IMR-90 (cell line): ENCODE results near the gene SLC4A3. TPM values are rescaled to one million over a fixed set of nuclear protein-coding genes. Genes with fewer than 3 reads are reported as not detected.

Experiments used
- ATAC-seq: fragments of 200-7000 bp; cut with Tn5 transposase; 2 replicates; pipeline ENCODE4 v1.9.1; 2020; ENCODE audit warnings: low read depth, mild to moderate bottlenecking, moderate library complexity
- BruUV-seq: library from RNA; stranded (reverse); fragments of 400-500 nt; replicated peaks from 2 replicates; lab custom pipeline; 2021; lab: Mats Ljungman, UMichigan
- CTCF ChIA-PET: fragments of 300-600 bp; formaldehyde crosslinking; extraction: SDS; loops from one replicate; lab custom pipeline; 2021; ENCODE audit warnings: antibody characterized with exemption; lab: Yijun Ruan, JAX
- POLR2A ChIA-PET: fragments of 300-600 bp; sonication (Branson Sonifier 250); formaldehyde crosslinking; loops from one replicate; lab custom pipeline; 2022; ENCODE audit warnings: antibody characterized with exemption; ENCODE audit not compliant: unreplicated experiment; lab: Charles Lee
- DNase-seq: peaks from one replicate; pipeline ENCODE4 v3.0.0; 2013
- H2AFZ ChIP-seq: replicated peaks from 2 replicates; pipeline ENCODE3; 2013; ENCODE audit warnings: low read length, mild to moderate bottlenecking; ENCODE audit not compliant: poor library complexity
- H2AK5ac ChIP-seq: 2 replicates; pipeline ENCODE4 v1.6.1; 2013; ENCODE audit warnings: low read depth, low read length, inconsistent platforms
- H2AK9ac ChIP-seq: replicated peaks from 2 replicates; pipeline ENCODE3; 2013; ENCODE audit warnings: mild to moderate bottlenecking, low read depth, low read length, moderate library complexity; ENCODE audit not compliant: poor library complexity
- H2BK120ac ChIP-seq: 2 replicates; pipeline ENCODE4 v1.6.1; 2013; ENCODE audit warnings: low read depth, low read length, inconsistent platforms
- H2BK15ac ChIP-seq: 3 replicates; pipeline ENCODE4 v1.6.1; 2013; ENCODE audit warnings: low read depth, low read length, inconsistent platforms
- H2BK20ac ChIP-seq: 2 replicates; pipeline ENCODE4 v1.6.1; 2013; ENCODE audit warnings: low read depth, mild to moderate bottlenecking, inconsistent platforms, low read length, moderate library complexity
- H2BK5ac ChIP-seq: 2 replicates; pipeline ENCODE4 v1.6.1; 2013; ENCODE audit warnings: mild to moderate bottlenecking, low read depth, low read length, inconsistent platforms; ENCODE audit not compliant: poor library complexity, severe bottlenecking
- H3K14ac ChIP-seq: replicated peaks from 2 replicates; pipeline ENCODE4 v1.6.1; 2013; ENCODE audit warnings: low read depth, low read length, inconsistent platforms
- H3K18ac ChIP-seq: 2 replicates; pipeline ENCODE4 v1.6.1; 2013; ENCODE audit warnings: low read depth, low read length, control low read depth
- H3K23ac ChIP-seq: 2 replicates; pipeline ENCODE4 v1.6.1; 2013; ENCODE audit warnings: low read depth, low read length, inconsistent platforms
- H3K27ac ChIP-seq: 2 replicates; pipeline ENCODE4 v1.5.1; 2013; ENCODE audit warnings: mild to moderate bottlenecking, control low read depth, low read length; ENCODE audit not compliant: insufficient read depth
- H3K27me3 ChIP-seq: 2 replicates; pipeline ENCODE4 v1.6.1; 2013; ENCODE audit warnings: low read length; ENCODE audit not compliant: control insufficient read depth, insufficient read depth
- H3K36me3 ChIP-seq: 2 replicates; pipeline ENCODE4 v1.6.1; 2013; ENCODE audit warnings: low read length, mixed read lengths; ENCODE audit not compliant: control insufficient read depth, insufficient read depth
- H3K4ac ChIP-seq: 2 replicates; pipeline ENCODE4 v1.6.1; 2013; ENCODE audit warnings: low read depth, low read length, inconsistent platforms
- H3K4me1 ChIP-seq: 2 replicates; pipeline ENCODE4 v1.6.1; 2013; ENCODE audit warnings: low read length, mixed read lengths; ENCODE audit not compliant: control insufficient read depth, insufficient read depth
- H3K4me2 ChIP-seq: 2 replicates; pipeline ENCODE4 v1.6.1; 2013; ENCODE audit warnings: low read depth, mild to moderate bottlenecking, control low read depth, low read length, moderate library complexity
- H3K4me3 ChIP-seq: 2 replicates; pipeline ENCODE4 v1.5.1; 2013; ENCODE audit warnings: low read depth, mild to moderate bottlenecking, control low read depth, low read length, moderate library complexity; ENCODE audit not compliant: insufficient read depth
- H3K56ac ChIP-seq: 2 replicates; pipeline ENCODE4 v1.6.1; 2013; ENCODE audit warnings: low read length, inconsistent platforms; ENCODE audit not compliant: insufficient read depth; ENCODE audit errors: extremely low read depth
- H3K79me1 ChIP-seq, 2 experiments: 2 replicates each; pipeline ENCODE4 v1.6.1; 2013; ENCODE audit warnings: low read length in 2 of 2, inconsistent platforms in 1 of 2, low read depth in 1 of 2
- H3K9ac ChIP-seq: 2 replicates; pipeline ENCODE4 v1.6.1; 2013; ENCODE audit warnings: low read depth, low read length, control low read depth
- H3K9me1 ChIP-seq: 2 replicates; pipeline ENCODE4 v1.6.1; 2013; ENCODE audit warnings: low read length, inconsistent platforms; ENCODE audit not compliant: insufficient read depth
- H3K9me3 ChIP-seq: 2 replicates; pipeline ENCODE4 v1.6.1; 2013; ENCODE audit warnings: low read length; ENCODE audit not compliant: control insufficient read depth, insufficient read depth
- H4K20me1 ChIP-seq: 2 replicates; pipeline ENCODE4 v1.6.1; 2013; ENCODE audit warnings: low read length, inconsistent platforms; ENCODE audit not compliant: insufficient read depth
- H4K5ac ChIP-seq: 2 replicates; pipeline ENCODE4 v1.6.1; 2013; ENCODE audit warnings: mild to moderate bottlenecking, low read depth, low read length, control low read depth
- H4K8ac ChIP-seq, 2 experiments: 2 replicates each; pipeline ENCODE4 v1.6.1; 2013; ENCODE audit warnings: low read depth in 2 of 2, low read length in 2 of 2, control low read depth in 1 of 2, inconsistent platforms in 1 of 2
- H4K91ac ChIP-seq: 2 replicates; pipeline ENCODE4 v1.6.1; 2013; ENCODE audit warnings: low read depth, low read length, inconsistent platforms; ENCODE audit not compliant: insufficient read depth
- CHD1 ChIP-seq: IDR thresholded peaks from 2 replicates; pipeline ENCODE4 v1.6.1; 2012; ENCODE audit warnings: low read depth, low read length, improper control_type of control experiment
- MAZ ChIP-seq: IDR thresholded peaks from 2 replicates; pipeline ENCODE4 v1.6.1; 2012; ENCODE audit warnings: low read depth, mild to moderate bottlenecking, low read length, improper control_type of control experiment, moderate library complexity, borderline replicate concordance
- MXI1 ChIP-seq: IDR thresholded peaks from 2 replicates; pipeline ENCODE4 v1.6.1; 2012; ENCODE audit warnings: low read depth, mild to moderate bottlenecking, low read length, moderate library complexity, borderline replicate concordance
- POLR2A ChIP-seq: IDR thresholded peaks from 2 replicates; pipeline ENCODE4 v1.6.1; 2012; ENCODE audit warnings: mild to moderate bottlenecking, low read depth, low read length
- RAD21 ChIP-seq: IDR thresholded peaks from 2 replicates; pipeline ENCODE4 v1.6.1; 2012; ENCODE audit warnings: low read length, improper control_type of control experiment
- RFX5 ChIP-seq: IDR thresholded peaks from 2 replicates; pipeline ENCODE4 v1.8.0; 2012; ENCODE audit warnings: low read depth, mild to moderate bottlenecking, low read length, moderate library complexity
- SMC3 ChIP-seq: fragments of 150-350 bp; IDR thresholded peaks from 2 replicates; pipeline ENCODE4 v1.6.1; 2016; ENCODE audit warnings: low read depth, mild to moderate bottlenecking, antibody characterized with exemption, low read length, moderate library complexity
- WGBS, 2 experiments: methylation state at CpG; one replicate each; pipeline versions ENCODE4 v1.1.5 to v1.1.7; 2013; ENCODE audit warnings: missing lambda C conversion rate in 2 of 2; ENCODE audit not compliant: insufficient read length in 1 of 2; ENCODE audit errors: extremely low coverage in 2 of 2; 5-methylcytosine and 5-hydroxymethylcytosine counted together
- dilution Hi-C: fragments of 300-500 bp; cut with HindIII; formaldehyde crosslinking; loops from one replicate; pipeline ENCODE4 v1.14.3; 2018; ENCODE audit warnings: low sequenced_read_pairs; ENCODE audit not compliant: unreplicated experiment
- in situ Hi-C: fragments of 300-500 bp; cut with MboI; formaldehyde crosslinking; loops from 3 replicates; pipeline ENCODE4 v1.14.3; 2019; ENCODE audit warnings: low sequenced_read_pairs, inconsistent platforms, mixed read lengths
- intact Hi-C: fragments of 100-400 bp; cut with micrococcal nuclease; formaldehyde crosslinking; loops from 2 replicates; pipeline ENCODE4 v1.10.0; 2022
- polyA plus RNA-seq, 3 experiments: library from polyadenylated mRNA; depleted of rRNA; stranded (reverse); fragments of >200 nt; gene quantifications; 2 replicates each; pipeline ENCODE4 v1.2.3, GENCODE V29; 2012; ENCODE audit warnings: low replicate concordance in 1 of 3
- total RNA-seq: library from RNA; depleted of rRNA; stranded (reverse); fragments of >200 nt; gene quantifications from 2 replicates; pipeline ENCODE4 v1.2.3, GENCODE V29; 2012
- TF ChIP-seq, protein P1 (sequence below): fragments of 150-350 bp; IDR thresholded peaks from 2 replicates; pipeline ENCODE4 v1.6.1; 2016; ENCODE audit warnings: low read depth, mild to moderate bottlenecking, low read length, moderate library complexity, borderline replicate concordance

SLC4A3 gene
- total and polyA plus RNA-seq, 2 of the 4 experiments (the other 2 are of a cell fraction), result 0.90 to 6.1 TPM

DNA sequence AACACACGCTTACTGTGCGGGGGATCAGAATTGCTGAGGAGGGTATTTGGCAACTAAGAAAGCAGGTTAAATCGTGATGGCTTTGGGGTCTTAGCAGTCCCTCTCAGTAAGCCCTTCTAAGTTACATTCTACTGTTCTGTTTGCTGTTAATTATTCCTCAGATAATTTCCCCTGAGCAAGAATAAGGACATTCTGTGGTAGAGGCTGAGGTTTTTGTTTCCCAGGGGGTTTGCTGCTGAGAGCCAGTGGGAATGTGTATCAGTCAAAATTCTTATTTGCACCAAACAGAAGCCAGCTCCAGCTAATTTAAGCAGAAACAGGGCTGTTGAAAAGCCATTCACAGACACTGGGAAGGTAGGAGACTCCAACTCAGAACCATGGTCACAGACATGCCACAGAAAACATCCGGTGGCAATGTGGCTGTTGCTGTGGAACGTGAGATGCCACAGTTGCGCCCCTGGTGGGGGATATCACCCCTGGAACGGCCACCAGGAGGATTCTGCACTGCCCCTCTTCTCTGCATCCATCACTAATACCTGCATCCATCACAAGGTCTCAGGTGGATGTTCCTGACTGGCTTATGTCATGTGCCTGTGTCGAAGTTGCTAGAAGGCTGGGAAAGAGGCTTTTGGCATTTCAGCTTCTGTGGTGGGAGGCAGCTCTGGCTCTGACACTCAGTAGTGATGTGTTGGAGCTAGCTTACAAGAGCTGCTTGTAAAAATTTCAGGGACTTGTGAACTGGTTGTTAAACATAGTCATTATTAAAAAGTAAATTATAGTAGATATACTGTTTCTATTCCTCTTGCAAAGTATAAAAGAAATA lies 23.2 kb downstream of the SLC4A3 start:
- Histone ChIP-seq H4K91ac (no peak overlapping the region), H3K4ac (no peak overlapping the region), H2BK5ac (no peak overlapping the region), H3K9me1 (peaks cover 6% of the 10 kb centered on the region; the same call in 1 of the 2 replicates), H3K4me3 (no peak overlapping the region), H4K8ac (no peak overlapping the region), H3K14ac (no peak overlapping the region), H4K20me1 (no peaks in the 10 kb centered on the region), H3K4me1 (peaks cover 6% of the 10 kb centered on the region; the same call in 1 of the 2 replicates), H3K27ac (no peak overlapping the region), H3K23ac (no peak overlapping the region), H2BK15ac (no peak overlapping the region), H3K79me1 (no peaks in the 10 kb centered on the region), H2BK20ac (no peak overlapping the region), H3K9me3 (peaks cover 3% of the 10 kb centered on the region), H2AFZ (no peak overlapping the region), H4K5ac (no peak overlapping the region), H3K27me3 (peaks cover 23% of the 10 kb centered on the region), H3K56ac (no peak overlapping the region), H3K36me3 (no peaks in the 10 kb centered on the region), H2AK5ac (no peak overlapping the region; the same call in 1 of the 2 replicates), H3K18ac (no peak overlapping the region), H2BK120ac (no peak overlapping the region), H3K4me2 (no peak overlapping the region), H2AK9ac (peak overlapping the region; percentile 5), H3K9ac (no peak overlapping the region)
- dilution Hi-C loops, result no loop called here
- TF ChIP-seq, protein P1, sequence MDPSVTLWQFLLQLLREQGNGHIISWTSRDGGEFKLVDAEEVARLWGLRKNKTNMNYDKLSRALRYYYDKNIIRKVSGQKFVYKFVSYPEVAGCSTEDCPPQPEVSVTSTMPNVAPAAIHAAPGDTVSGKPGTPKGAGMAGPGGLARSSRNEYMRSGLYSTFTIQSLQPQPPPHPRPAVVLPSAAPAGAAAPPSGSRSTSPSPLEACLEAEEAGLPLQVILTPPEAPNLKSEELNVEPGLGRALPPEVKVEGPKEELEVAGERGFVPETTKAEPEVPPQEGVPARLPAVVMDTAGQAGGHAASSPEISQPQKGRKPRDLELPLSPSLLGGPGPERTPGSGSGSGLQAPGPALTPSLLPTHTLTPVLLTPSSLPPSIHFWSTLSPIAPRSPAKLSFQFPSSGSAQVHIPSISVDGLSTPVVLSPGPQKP, result no peak
- no peak for TF ChIP-seq MXI1
- TF ChIP-seq CHD1, result no peak
- TF ChIP-seq MAZ, result no peak
- no peak for TF ChIP-seq SMC3
- TF ChIP-seq RFX5, result no peak
- TF ChIP-seq POLR2A, result no peak
- no peak for TF ChIP-seq RAD21
- ATAC-seq (no peak), DNase-seq (no peak)
- intact Hi-C loops, result no loop called here
- ChIA-PET CTCF (interaction anchor here (0.8 to 1.0 kb wide), 2 partner anchors 8 to 40 kb away, joined by 3 to 4 read pairs; no protein-coding TSS in a partner anchor), POLR2A (no interaction called here)
- in situ Hi-C loops, result no loop called here
- no TSS peak for BruUV-seq
- WGBS, 2 experiments, result no CpG with 5 or more reads among the region's 8 CpGs
